ENCODE results near the gene PGAP3.
A peak's percentile ranks its signal among the peaks of the same experiment; 100 is the strongest.

Gene PGAP3

DNA sequence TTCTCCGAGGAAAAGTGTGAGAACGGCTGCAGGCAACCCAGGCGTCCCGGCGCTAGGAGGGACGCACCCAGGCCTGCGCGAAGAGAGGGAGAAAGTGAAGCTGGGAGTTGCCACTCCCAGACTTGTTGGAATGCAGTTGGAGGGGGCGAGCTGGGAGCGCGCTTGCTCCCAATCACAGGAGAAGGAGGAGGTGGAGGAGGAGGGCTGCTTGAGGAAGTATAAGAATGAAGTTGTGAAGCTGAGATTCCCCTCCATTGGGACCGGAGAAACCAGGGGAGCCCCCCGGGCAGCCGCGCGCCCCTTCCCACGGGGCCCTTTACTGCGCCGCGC, 11.9 kb upstream of the PGAP3 start, which contains the start of gene ERBB2:
Gene ERBB2 (plus strand): TSS at position 247 of the 330 bp plus-strand sequence. CDS start 175 bp downstream, outside the sequence.
- H3K4me3 ChIP-seq (ENCODE audit: low read depth, low read length), result peak within 1 kb of the TSS; percentile 81
- H3K27ac ChIP-seq (ENCODE audit: extremely low read depth, low read depth, low read length), result peak within 1 kb of the TSS; percentile 68; the same call in 1 of the 2 replicates
- peaks cover 0 to 31% of the 10 kb centered on the region in 2 experiments; a peak in 1 of 3 replicates for H3K36me3 ChIP-seq (ENCODE audit: control insufficient read depth in 2 of 2, insufficient read depth in 1 of 2, low read length in 2 of 2)
- H3K4me1 ChIP-seq (ENCODE audit: control insufficient read depth, insufficient read depth, low read length), result peaks cover 13% of the 10 kb centered on the region; the same call in 1 of the 2 replicates
- CTCF ChIA-PET, result interaction anchor here (0.6 to 3.5 kb wide), 10 partner anchors 11 to 259 kb away, joined by 3 to 22 read pairs (median 5); partner anchors contain the start of genes MIEN1 and PGAP3
- POLR2A ChIA-PET, result interaction anchor here (0.7 to 2.4 kb wide), 25 partner anchors 8 to 413 kb away, joined by 3 to 42 read pairs (median 5); partner anchors contain the start of genes LRRC3C, MIEN1, ORMDL3 and PGAP3
- H3K9me3 ChIP-seq (ENCODE audit: control insufficient read depth, insufficient read depth, low read depth, low read length), result no peaks in the 10 kb centered on the region
- TF ChIP-seq PRDM1 (tag by site-specific recombination; IDR thresholded peaks at IDR 0.05) (peak; percentile 87), ZNF530 (tag by site-specific recombination; IDR thresholded peaks at IDR 0.05; ENCODE audit: low read depth) (no peak), ZNF16 (tag by site-specific recombination; IDR thresholded peaks at IDR 0.05; ENCODE audit: low read depth) (no peak), SALL2 (tag by site-specific recombination; IDR thresholded peaks at IDR 0.05; ENCODE audit: borderline replicate concordance) (no peak), ZNF571 (tag by site-specific recombination; IDR thresholded peaks at IDR 0.05) (no peak), ZNF335 (tag by site-specific recombination; conservative IDR thresholded peaks at IDR 0.05) (peak; percentile 90), SP3 (tag by site-specific recombination; IDR thresholded peaks at IDR 0.05) (0 out of 2 replicates have a peak, but pooled peaks have one; percentile 42), KLF8 (tag by site-specific recombination; IDR thresholded peaks at IDR 0.05) (peak; percentile 70; the same call in 1 of the 2 replicates), SCRT1 (tag by site-specific recombination; IDR thresholded peaks at IDR 0.05; ENCODE audit: borderline replicate concordance) (peak; percentile 93), ZNF76 (tag by site-specific recombination; IDR thresholded peaks at IDR 0.05; ENCODE audit: borderline replicate concordance, low read depth) (peak; percentile 68; the same call in 1 of the 2 replicates), HOXA7 (CRISPR knock-in tag; IDR thresholded peaks at IDR 0.05; ENCODE audit: borderline replicate concordance) (no peak), SP2 (tag by site-specific recombination; IDR thresholded peaks at IDR 0.05) (peak; percentile 67), IKZF3 (tag by site-specific recombination; IDR thresholded peaks at IDR 0.05) (peak; percentile 97), ZSCAN30 (tag by site-specific recombination; IDR thresholded peaks at IDR 0.05) (no peak), ZBTB8A (tag by site-specific recombination; IDR thresholded peaks at IDR 0.05) (peak; percentile 9; the same call in 1 of the 2 replicates), ZNF248 (tag by site-specific recombination; IDR thresholded peaks at IDR 0.05) (no peak), ZFHX2 (tag by site-specific recombination; conservative IDR thresholded peaks at IDR 0.05) (peak; percentile 68), ZNF830 (tag by site-specific recombination; IDR thresholded peaks at IDR 0.05; ENCODE audit: low read depth) (no peak), ZNF366 (tag by site-specific recombination; conservative IDR thresholded peaks at IDR 0.05) (peak; percentile 75)
- TF ChIP-seq, protein P1, sequence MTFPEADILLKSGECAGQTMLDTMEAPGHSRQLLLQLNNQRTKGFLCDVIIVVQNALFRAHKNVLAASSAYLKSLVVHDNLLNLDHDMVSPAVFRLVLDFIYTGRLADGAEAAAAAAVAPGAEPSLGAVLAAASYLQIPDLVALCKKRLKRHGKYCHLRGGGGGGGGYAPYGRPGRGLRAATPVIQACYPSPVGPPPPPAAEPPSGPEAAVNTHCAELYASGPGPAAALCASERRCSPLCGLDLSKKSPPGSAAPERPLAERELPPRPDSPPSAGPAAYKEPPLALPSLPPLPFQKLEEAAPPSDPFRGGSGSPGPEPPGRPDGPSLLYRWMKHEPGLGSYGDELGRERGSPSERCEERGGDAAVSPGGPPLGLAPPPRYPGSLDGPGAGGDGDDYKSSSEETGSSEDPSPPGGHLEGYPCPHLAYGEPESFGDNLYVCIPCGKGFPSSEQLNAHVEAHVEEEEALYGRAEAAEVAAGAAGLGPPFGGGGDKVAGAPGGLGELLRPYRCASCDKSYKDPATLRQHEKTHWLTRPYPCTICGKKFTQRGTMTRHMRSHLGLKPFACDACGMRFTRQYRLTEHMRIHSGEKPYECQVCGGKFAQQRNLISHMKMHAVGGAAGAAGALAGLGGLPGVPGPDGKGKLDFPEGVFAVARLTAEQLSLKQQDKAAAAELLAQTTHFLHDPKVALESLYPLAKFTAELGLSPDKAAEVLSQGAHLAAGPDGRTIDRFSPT (tag by site-specific recombination; IDR thresholded peaks at IDR 0.05), result peak; percentile 12; the same call in 1 of the 2 replicates
- TF ChIP-seq, protein P2, sequence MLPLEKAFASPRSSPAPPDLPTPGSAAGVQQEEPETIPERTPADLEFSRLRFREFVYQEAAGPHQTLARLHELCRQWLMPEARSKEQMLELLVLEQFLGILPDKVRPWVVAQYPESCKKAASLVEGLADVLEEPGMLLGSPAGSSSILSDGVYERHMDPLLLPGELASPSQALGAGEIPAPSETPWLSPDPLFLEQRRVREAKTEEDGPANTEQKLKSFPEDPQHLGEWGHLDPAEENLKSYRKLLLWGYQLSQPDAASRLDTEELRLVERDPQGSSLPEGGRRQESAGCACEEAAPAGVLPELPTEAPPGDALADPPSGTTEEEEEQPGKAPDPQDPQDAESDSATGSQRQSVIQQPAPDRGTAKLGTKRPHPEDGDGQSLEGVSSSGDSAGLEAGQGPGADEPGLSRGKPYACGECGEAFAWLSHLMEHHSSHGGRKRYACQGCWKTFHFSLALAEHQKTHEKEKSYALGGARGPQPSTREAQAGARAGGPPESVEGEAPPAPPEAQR (tag by site-specific recombination; IDR thresholded peaks at IDR 0.05), result no peak
- TF ChIP-seq, protein P3, sequence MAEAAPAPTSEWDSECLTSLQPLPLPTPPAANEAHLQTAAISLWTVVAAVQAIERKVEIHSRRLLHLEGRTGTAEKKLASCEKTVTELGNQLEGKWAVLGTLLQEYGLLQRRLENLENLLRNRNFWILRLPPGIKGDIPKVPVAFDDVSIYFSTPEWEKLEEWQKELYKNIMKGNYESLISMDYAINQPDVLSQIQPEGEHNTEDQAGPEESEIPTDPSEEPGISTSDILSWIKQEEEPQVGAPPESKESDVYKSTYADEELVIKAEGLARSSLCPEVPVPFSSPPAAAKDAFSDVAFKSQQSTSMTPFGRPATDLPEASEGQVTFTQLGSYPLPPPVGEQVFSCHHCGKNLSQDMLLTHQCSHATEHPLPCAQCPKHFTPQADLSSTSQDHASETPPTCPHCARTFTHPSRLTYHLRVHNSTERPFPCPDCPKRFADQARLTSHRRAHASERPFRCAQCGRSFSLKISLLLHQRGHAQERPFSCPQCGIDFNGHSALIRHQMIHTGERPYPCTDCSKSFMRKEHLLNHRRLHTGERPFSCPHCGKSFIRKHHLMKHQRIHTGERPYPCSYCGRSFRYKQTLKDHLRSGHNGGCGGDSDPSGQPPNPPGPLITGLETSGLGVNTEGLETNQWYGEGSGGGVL (tag by site-specific recombination; IDR thresholded peaks at IDR 0.05), result peak; percentile 61; the same call in 1 of the 2 replicates
- TF ChIP-seq, protein P4, sequence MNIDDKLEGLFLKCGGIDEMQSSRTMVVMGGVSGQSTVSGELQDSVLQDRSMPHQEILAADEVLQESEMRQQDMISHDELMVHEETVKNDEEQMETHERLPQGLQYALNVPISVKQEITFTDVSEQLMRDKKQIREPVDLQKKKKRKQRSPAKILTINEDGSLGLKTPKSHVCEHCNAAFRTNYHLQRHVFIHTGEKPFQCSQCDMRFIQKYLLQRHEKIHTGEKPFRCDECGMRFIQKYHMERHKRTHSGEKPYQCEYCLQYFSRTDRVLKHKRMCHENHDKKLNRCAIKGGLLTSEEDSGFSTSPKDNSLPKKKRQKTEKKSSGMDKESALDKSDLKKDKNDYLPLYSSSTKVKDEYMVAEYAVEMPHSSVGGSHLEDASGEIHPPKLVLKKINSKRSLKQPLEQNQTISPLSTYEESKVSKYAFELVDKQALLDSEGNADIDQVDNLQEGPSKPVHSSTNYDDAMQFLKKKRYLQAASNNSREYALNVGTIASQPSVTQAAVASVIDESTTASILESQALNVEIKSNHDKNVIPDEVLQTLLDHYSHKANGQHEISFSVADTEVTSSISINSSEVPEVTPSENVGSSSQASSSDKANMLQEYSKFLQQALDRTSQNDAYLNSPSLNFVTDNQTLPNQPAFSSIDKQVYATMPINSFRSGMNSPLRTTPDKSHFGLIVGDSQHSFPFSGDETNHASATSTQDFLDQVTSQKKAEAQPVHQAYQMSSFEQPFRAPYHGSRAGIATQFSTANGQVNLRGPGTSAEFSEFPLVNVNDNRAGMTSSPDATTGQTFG (tag by site-specific recombination; IDR thresholded peaks at IDR 0.05; ENCODE audit: borderline replicate concordance), result no peak
- TF ChIP-seq, protein P5, sequence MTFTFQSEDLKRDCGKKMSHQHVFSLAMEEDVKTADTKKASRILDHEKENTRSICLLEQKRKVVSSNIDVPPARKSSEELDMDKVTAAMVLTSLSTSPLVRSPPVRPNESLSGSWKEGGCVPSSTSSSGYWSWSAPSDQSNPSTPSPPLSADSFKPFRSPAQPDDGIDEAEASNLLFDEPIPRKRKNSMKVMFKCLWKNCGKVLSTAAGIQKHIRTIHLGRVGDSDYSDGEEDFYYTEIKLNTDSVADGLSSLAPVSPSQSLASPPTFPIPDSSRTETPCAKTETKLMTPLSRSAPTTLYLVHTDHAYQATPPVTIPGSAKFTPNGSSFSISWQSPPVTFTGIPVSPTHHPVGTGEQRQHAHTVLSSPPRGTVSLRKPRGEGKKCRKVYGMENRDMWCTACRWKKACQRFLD (tag by site-specific recombination; IDR thresholded peaks at IDR 0.05), result no peak
- TF ChIP-seq, protein P6, sequence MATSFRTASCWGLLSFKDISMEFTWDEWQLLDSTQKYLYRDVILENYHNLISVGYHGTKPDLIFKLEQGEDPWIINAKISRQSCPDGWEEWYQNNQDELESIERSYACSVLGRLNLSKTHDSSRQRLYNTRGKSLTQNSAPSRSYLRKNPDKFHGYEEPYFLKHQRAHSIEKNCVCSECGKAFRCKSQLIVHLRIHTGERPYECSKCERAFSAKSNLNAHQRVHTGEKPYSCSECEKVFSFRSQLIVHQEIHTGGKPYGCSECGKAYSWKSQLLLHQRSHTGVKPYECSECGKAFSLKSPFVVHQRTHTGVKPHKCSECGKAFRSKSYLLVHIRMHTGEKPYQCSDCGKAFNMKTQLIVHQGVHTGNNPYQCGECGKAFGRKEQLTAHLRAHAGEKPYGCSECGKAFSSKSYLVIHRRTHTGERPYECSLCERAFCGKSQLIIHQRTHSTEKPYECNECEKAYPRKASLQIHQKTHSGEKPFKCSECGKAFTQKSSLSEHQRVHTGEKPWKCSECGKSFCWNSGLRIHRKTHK (tag by site-specific recombination; IDR thresholded peaks at IDR 0.05), result no peak
- TF ChIP-seq, protein P7, sequence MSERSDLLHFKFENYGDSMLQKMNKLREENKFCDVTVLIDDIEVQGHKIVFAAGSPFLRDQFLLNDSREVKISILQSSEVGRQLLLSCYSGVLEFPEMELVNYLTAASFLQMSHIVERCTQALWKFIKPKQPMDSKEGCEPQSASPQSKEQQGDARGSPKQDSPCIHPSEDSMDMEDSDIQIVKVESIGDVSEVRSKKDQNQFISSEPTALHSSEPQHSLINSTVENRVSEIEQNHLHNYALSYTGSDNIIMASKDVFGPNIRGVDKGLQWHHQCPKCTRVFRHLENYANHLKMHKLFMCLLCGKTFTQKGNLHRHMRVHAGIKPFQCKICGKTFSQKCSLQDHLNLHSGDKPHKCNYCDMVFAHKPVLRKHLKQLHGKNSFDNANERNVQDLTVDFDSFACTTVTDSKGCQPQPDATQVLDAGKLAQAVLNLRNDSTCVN (tag by site-specific recombination; optimal IDR thresholded peaks at IDR 0.05), result peak; percentile 74

Data from HEK293 (cell line).